GM23338 (cell line): ENCODE results near the gene SLC8A1. TPM values are rescaled to one million over a fixed set of nuclear protein-coding genes. Genes with fewer than 3 reads are reported as not detected.

Experiments
- ATAC-seq: fragments of 200-7000 bp; cut with Tn5 transposase; 3 replicates; pipeline ENCODE4 v1.9.1; 2020
- DNase-seq: peaks from one replicate; pipeline ENCODE4 v3.0.0-alpha.2; 2015; ENCODE audit warnings: low spot score
- H2AFZ ChIP-seq: fragments of 200-600 bp; sonication (generic); 2 replicates; pipeline ENCODE4 v1.8.0; 2016; ENCODE audit warnings: antibody characterized with exemption, mild to moderate bottlenecking, moderate library complexity
- H3F3A ChIP-seq: fragments of 200-600 bp; sonication (generic); replicated peaks from 2 replicates; pipeline ENCODE4 v1.8.0; 2017; ENCODE audit warnings: antibody characterized with exemption, mixed run types, low read depth
- H3K27ac ChIP-seq: fragments of 200-600 bp; sonication (generic); 2 replicates; pipeline ENCODE4 v1.6.1; 2016; ENCODE audit warnings: low read depth
- H3K27me3 ChIP-seq: fragments of 200-600 bp; sonication (generic); 2 replicates; pipeline ENCODE4 v1.8.0; 2016; ENCODE audit warnings: mild to moderate bottlenecking, mixed run types, moderate library complexity; ENCODE audit not compliant: insufficient read depth
- H3K36me3 ChIP-seq: fragments of 200-600 bp; sonication (generic); 2 replicates; pipeline ENCODE4 v1.8.0; 2016; ENCODE audit warnings: mild to moderate bottlenecking; ENCODE audit not compliant: insufficient read depth
- H3K4me1 ChIP-seq: fragments of 200-600 bp; sonication (generic); 2 replicates; pipeline ENCODE4 v1.8.0; 2016; ENCODE audit warnings: mild to moderate bottlenecking, moderate library complexity; ENCODE audit not compliant: insufficient read depth
- H3K4me2 ChIP-seq: fragments of 200-600 bp; sonication (generic); 2 replicates; pipeline ENCODE4 v1.7.1; 2017; ENCODE audit warnings: mixed run types
- H3K4me3 ChIP-seq: fragments of 200-600 bp; sonication (generic); 2 replicates; pipeline ENCODE4 v1.6.1; 2016; ENCODE audit warnings: mixed run types
- H3K79me2 ChIP-seq: fragments of 200-600 bp; sonication (generic); replicated peaks from 2 replicates; pipeline ENCODE4 v1.8.0; 2017; ENCODE audit warnings: mild to moderate bottlenecking; ENCODE audit not compliant: insufficient read depth
- H3K9me2 ChIP-seq: fragments of 200-600 bp; sonication (generic); 2 replicates; pipeline ENCODE4 v1.8.0; 2017; ENCODE audit not compliant: insufficient read depth
- H4K20me1 ChIP-seq: fragments of 200-600 bp; sonication (generic); replicated peaks from 2 replicates; pipeline ENCODE4 v1.8.0; 2017; ENCODE audit warnings: mild to moderate bottlenecking; ENCODE audit not compliant: insufficient read depth
- H3K27ac Mint-ChIP-seq: 2 replicates; pipeline ENCODE4 v1.8.0; 2020; ENCODE audit warnings: inconsistent platforms, mild to moderate bottlenecking, moderate library complexity, mixed read lengths
- H3K27me3 Mint-ChIP-seq: 3 replicates; pipeline ENCODE4 v1.8.0; 2022; ENCODE audit warnings: low read depth, mild to moderate bottlenecking, moderate library complexity, mixed read lengths, inconsistent platforms; ENCODE audit not compliant: insufficient read depth, poor library complexity
- H3K36me3 Mint-ChIP-seq: 3 replicates; pipeline ENCODE4 v1.8.0; 2021; ENCODE audit warnings: low read depth, mild to moderate bottlenecking, inconsistent platforms, moderate library complexity, mixed read lengths
- H3K4me1 Mint-ChIP-seq: 3 replicates; pipeline ENCODE4 v1.8.0; 2020; ENCODE audit warnings: mild to moderate bottlenecking, inconsistent platforms, mixed read lengths
- H3K4me3 Mint-ChIP-seq: 3 replicates; pipeline ENCODE4 v1.8.0; 2021; ENCODE audit warnings: moderate library complexity, mild to moderate bottlenecking, inconsistent platforms, mixed read lengths
- H3K9me3 Mint-ChIP-seq: 3 replicates; pipeline ENCODE4 v1.8.0; 2020; ENCODE audit warnings: moderate library complexity, mild to moderate bottlenecking, inconsistent platforms, mixed read lengths
- CREB1 ChIP-seq: fragments of 250-450 bp; sonication (Bioruptor Pico); IDR thresholded peaks from 2 replicates; pipeline ENCODE4 v1.5.0; 2020; ENCODE audit warnings: low read depth, mild to moderate bottlenecking, moderate library complexity
- EZH2 ChIP-seq: fragments of 200-600 bp; sonication (generic); IDR thresholded peaks from one replicate; pipeline ENCODE4 v1.8.0; 2017; ENCODE audit warnings: antibody characterized with exemption, mild to moderate bottlenecking, low read depth; ENCODE audit not compliant: unreplicated experiment
- EZH2phosphoT487 ChIP-seq: fragments of 200-600 bp; sonication (generic); IDR thresholded peaks from one replicate; pipeline ENCODE4 v1.8.1; 2018; ENCODE audit warnings: antibody characterized with exemption; ENCODE audit not compliant: unreplicated experiment
- JUNB ChIP-seq: IDR thresholded peaks from one replicate; pipeline ENCODE4 v1.6.1; 2016; ENCODE audit warnings: antibody characterized with exemption; ENCODE audit not compliant: unreplicated experiment
- NANOG ChIP-seq: IDR thresholded peaks from 2 replicates; pipeline ENCODE4 v1.6.1; 2016; ENCODE audit warnings: antibody characterized with exemption, borderline replicate concordance
- POLR2AphosphoS5 ChIP-seq: IDR thresholded peaks from 2 replicates; pipeline ENCODE4 v1.6.1; 2016; ENCODE audit warnings: antibody characterized with exemption, low read depth
- STAT1 ChIP-seq: IDR thresholded peaks from one replicate; pipeline ENCODE4 v1.6.1; 2016; ENCODE audit warnings: antibody characterized with exemption; ENCODE audit not compliant: unreplicated experiment
- ZNF114 ChIP-seq: fragments of 250-450 bp; sonication (Bioruptor Pico); IDR thresholded peaks from 2 replicates; pipeline ENCODE4 v1.5.0; 2020; ENCODE audit warnings: mild to moderate bottlenecking, moderate library complexity
- ZNF331 ChIP-seq: fragments of 250-450 bp; sonication (Bioruptor Pico); IDR thresholded peaks from 2 replicates; pipeline ENCODE4 v1.5.0; 2020; ENCODE audit warnings: low read depth, mild to moderate bottlenecking, moderate library complexity
- polyA plus RNA-seq: library from polyadenylated mRNA; unstranded; fragments of >200 nt; fragmentation: Nextera tagmentation; extraction: Ambion mirVana; gene quantifications from 2 replicates; pipeline ENCODE4 v1.2.1, GENCODE V29; 2016
- total RNA-seq: library from RNA; depleted of rRNA; stranded (reverse); fragments of >200 nt; shearing (Covaris generic); gene quantifications from 2 replicates; pipeline ENCODE4 v1.2.3, GENCODE V29; 2014
- TF ChIP-seq, protein P1 (sequence below): IDR thresholded peaks from one replicate; pipeline ENCODE4 v1.6.1; 2018; ENCODE audit warnings: antibody characterized with exemption; ENCODE audit not compliant: unreplicated experiment
- TF ChIP-seq, protein P2 (sequence below), 2 experiments: fragments of 200-600 bp in 1 of 2; sonication (generic) in 1 of 2; conservative IDR thresholded peaks; 2 replicates each; pipeline versions ENCODE4 v1.5.1 to v1.6.1; 2016 to 2017; ENCODE audit warnings: antibody characterized with exemption in 2 of 2, low read depth in 2 of 2, mild to moderate bottlenecking in 2 of 2, moderate library complexity in 1 of 2

The SLC8A1 gene
- total and polyA plus RNA-seq, 2 experiments from 2014 or later, result 2.5 to 3.3 TPM

DNA sequence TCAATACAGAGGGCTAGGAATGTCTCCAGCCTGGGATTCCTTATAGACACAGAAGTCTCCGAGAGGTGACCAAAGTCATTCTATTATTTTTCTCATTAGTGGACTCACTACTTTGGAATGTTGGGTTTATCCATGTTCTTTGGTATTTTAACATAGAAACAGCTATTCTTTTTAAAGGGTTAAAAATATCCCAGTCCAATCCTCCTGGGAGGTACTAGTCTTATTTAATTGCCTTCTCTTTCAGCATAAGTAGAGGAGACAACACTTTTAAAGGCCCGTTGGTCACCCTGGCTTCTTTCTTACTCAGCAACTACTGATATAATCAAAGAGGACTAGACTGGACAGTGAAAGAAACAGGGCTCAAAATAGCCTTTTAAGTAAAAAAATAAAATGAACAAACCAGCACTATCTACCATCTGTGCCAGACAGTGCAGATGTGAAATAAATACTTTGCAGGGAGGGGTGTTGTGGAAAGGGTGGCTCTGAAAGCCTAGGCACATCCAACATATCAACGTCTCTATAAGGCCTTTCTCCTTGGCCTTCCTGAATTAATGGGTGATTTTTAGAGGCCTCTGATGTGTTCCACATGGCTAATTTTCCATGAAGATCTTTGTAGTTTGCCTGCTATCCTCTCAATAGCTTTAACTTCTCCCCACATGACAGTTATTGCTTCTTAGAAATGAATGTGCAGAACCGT is 338.5 kb downstream of the SLC8A1 start:
- H3K4me2 ChIP-seq, result no peak overlapping the region
- Mint-ChIP-seq H3K27me3 (no peaks in the 10 kb centered on the region), H3K9me3 (no peaks in the 10 kb centered on the region), H3K27ac (no peak overlapping the region), H3K4me3 (no peak overlapping the region), H3K36me3 (no peaks in the 10 kb centered on the region), H3K4me1 (no peaks in the 10 kb centered on the region)
- no peaks in the 10 kb centered on the region for H4K20me1 ChIP-seq
- no peak overlapping the region for H2AFZ ChIP-seq
- no peak for TF ChIP-seq POLR2AphosphoS5
- no peak for TF ChIP-seq EZH2phosphoT487
- TF ChIP-seq ZNF331 (CRISPR knock-in tag), result no peak
- no peak for TF ChIP-seq ZNF114 (CRISPR knock-in tag)
- TF ChIP-seq, protein P1, sequence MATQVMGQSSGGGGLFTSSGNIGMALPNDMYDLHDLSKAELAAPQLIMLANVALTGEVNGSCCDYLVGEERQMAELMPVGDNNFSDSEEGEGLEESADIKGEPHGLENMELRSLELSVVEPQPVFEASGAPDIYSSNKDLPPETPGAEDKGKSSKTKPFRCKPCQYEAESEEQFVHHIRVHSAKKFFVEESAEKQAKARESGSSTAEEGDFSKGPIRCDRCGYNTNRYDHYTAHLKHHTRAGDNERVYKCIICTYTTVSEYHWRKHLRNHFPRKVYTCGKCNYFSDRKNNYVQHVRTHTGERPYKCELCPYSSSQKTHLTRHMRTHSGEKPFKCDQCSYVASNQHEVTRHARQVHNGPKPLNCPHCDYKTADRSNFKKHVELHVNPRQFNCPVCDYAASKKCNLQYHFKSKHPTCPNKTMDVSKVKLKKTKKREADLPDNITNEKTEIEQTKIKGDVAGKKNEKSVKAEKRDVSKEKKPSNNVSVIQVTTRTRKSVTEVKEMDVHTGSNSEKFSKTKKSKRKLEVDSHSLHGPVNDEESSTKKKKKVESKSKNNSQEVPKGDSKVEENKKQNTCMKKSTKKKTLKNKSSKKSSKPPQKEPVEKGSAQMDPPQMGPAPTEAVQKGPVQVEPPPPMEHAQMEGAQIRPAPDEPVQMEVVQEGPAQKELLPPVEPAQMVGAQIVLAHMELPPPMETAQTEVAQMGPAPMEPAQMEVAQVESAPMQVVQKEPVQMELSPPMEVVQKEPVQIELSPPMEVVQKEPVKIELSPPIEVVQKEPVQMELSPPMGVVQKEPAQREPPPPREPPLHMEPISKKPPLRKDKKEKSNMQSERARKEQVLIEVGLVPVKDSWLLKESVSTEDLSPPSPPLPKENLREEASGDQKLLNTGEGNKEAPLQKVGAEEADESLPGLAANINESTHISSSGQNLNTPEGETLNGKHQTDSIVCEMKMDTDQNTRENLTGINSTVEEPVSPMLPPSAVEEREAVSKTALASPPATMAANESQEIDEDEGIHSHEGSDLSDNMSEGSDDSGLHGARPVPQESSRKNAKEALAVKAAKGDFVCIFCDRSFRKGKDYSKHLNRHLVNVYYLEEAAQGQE, result no peak
- no peak for TF ChIP-seq EZH2
- TF ChIP-seq, protein P2, sequence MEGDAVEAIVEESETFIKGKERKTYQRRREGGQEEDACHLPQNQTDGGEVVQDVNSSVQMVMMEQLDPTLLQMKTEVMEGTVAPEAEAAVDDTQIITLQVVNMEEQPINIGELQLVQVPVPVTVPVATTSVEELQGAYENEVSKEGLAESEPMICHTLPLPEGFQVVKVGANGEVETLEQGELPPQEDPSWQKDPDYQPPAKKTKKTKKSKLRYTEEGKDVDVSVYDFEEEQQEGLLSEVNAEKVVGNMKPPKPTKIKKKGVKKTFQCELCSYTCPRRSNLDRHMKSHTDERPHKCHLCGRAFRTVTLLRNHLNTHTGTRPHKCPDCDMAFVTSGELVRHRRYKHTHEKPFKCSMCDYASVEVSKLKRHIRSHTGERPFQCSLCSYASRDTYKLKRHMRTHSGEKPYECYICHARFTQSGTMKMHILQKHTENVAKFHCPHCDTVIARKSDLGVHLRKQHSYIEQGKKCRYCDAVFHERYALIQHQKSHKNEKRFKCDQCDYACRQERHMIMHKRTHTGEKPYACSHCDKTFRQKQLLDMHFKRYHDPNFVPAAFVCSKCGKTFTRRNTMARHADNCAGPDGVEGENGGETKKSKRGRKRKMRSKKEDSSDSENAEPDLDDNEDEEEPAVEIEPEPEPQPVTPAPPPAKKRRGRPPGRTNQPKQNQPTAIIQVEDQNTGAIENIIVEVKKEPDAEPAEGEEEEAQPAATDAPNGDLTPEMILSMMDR (conservative IDR thresholded peaks at IDR 0.05; ENCODE audit: low read depth in 2 of 2), result no peak
- no peak for TF ChIP-seq NANOG
- no peak for TF ChIP-seq CREB1 (CRISPR knock-in tag)
- DNase-seq, result no peak
- no peaks in the 10 kb centered on the region for H3K36me3 ChIP-seq
- H3F3A ChIP-seq, result no peaks in the 10 kb centered on the region
- no peak for ATAC-seq
- no peak overlapping the region for H3K4me3 ChIP-seq
- H3K27ac ChIP-seq, result no peak overlapping the region
- H3K4me1 ChIP-seq, result no peaks in the 10 kb centered on the region
- no peaks in the 10 kb centered on the region for H3K9me2 ChIP-seq
- H3K27me3 ChIP-seq, result no peaks in the 10 kb centered on the region
- no peaks in the 10 kb centered on the region for H3K79me2 ChIP-seq

DNA sequence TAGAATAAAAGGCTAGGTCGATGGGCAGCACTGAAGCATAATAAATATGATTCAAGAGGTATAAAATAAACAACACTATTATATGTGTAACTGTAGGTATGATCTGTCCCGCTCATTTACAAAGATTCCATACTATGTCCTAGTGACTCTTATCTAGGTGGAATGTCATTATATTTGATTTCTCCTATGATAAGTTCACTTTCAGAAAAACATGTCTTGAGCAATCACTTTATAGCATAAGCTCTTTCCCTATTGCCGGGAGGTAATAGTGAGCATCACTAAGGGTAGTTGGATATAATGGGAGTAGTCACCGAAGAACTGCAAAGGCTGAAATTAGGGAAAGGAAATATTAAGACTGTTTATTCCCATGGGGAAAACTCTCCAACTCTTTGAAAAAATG is 342.5 kb downstream of the SLC8A1 start:
- Mint-ChIP-seq H3K4me3 (no peak overlapping the region), H3K9me3 (no peaks in the 10 kb centered on the region), H3K27ac (no peak overlapping the region), H3K36me3 (no peaks in the 10 kb centered on the region), H3K4me1 (no peaks in the 10 kb centered on the region), H3K27me3 (peaks cover 2% of the 10 kb centered on the region)
- H3K4me2 ChIP-seq, result no peak overlapping the region
- H3F3A ChIP-seq, result no peaks in the 10 kb centered on the region
- no peaks in the 10 kb centered on the region for H3K79me2 ChIP-seq
- no peak overlapping the region for H3K27ac ChIP-seq
- no peaks in the 10 kb centered on the region for H3K9me2 ChIP-seq
- DNase-seq, result no peak
- no peak for ATAC-seq
- H3K36me3 ChIP-seq, result no peaks in the 10 kb centered on the region
- H3K27me3 ChIP-seq, result no peaks in the 10 kb centered on the region
- no peaks in the 10 kb centered on the region for H4K20me1 ChIP-seq
- no peak overlapping the region for H3K4me3 ChIP-seq
- H3K4me1 ChIP-seq, result no peaks in the 10 kb centered on the region
- no peak overlapping the region for H2AFZ ChIP-seq
- TF ChIP-seq ZNF331 (CRISPR knock-in tag) (no peak), ZNF114 (CRISPR knock-in tag) (no peak), EZH2 (no peak), CREB1 (CRISPR knock-in tag) (no peak), EZH2phosphoT487 (no peak), POLR2AphosphoS5 (no peak), JUNB (no peak), STAT1 (no peak), NANOG (no peak)
- TF ChIP-seq, protein P1, result no peak
